Hepatocyte (in vitro differentiated cells): ENCODE measurements around the gene GUCD1.

Experiments
- EZH2 ChIP-seq: fragments of 200-600 bp; sonication (generic); IDR thresholded peaks from 2 replicates; pipeline ENCODE4 v1.6.1; 2016; ENCODE audit warnings: antibody characterized with exemption, mild to moderate bottlenecking, borderline replicate concordance
- EZH2phosphoT487 ChIP-seq: fragments of 200-600 bp; sonication (generic); IDR thresholded peaks from one replicate; pipeline ENCODE4 v1.6.1; 2018; ENCODE audit warnings: antibody characterized with exemption, mild to moderate bottlenecking, low read depth, moderate library complexity; ENCODE audit not compliant: unreplicated experiment, severe bottlenecking
- TF ChIP-seq, protein P1 (sequence below): fragments of 200-600 bp; sonication (generic); IDR thresholded peaks from 2 replicates; pipeline ENCODE4 v1.5.1; 2016; ENCODE audit warnings: antibody characterized with exemption, mild to moderate bottlenecking; ENCODE audit not compliant: poor library complexity

GRCh38 chr22:24592058-24592850, 37.3 kb upstream of the GUCD1 start:
- TF ChIP-seq, protein P1, sequence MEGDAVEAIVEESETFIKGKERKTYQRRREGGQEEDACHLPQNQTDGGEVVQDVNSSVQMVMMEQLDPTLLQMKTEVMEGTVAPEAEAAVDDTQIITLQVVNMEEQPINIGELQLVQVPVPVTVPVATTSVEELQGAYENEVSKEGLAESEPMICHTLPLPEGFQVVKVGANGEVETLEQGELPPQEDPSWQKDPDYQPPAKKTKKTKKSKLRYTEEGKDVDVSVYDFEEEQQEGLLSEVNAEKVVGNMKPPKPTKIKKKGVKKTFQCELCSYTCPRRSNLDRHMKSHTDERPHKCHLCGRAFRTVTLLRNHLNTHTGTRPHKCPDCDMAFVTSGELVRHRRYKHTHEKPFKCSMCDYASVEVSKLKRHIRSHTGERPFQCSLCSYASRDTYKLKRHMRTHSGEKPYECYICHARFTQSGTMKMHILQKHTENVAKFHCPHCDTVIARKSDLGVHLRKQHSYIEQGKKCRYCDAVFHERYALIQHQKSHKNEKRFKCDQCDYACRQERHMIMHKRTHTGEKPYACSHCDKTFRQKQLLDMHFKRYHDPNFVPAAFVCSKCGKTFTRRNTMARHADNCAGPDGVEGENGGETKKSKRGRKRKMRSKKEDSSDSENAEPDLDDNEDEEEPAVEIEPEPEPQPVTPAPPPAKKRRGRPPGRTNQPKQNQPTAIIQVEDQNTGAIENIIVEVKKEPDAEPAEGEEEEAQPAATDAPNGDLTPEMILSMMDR: no peak
- no peak for TF ChIP-seq EZH2phosphoT487
- no peak for TF ChIP-seq EZH2
